Measurements from ENCODE around the gene RGS3. TPM values are rescaled to one million over a fixed set of nuclear protein-coding genes. Genes with fewer than 3 reads are reported as not detected.

The RGS3 gene
- total RNA-seq, 2 donors from 2014 or later = 25.7 to 56.1 TPM

DNA sequence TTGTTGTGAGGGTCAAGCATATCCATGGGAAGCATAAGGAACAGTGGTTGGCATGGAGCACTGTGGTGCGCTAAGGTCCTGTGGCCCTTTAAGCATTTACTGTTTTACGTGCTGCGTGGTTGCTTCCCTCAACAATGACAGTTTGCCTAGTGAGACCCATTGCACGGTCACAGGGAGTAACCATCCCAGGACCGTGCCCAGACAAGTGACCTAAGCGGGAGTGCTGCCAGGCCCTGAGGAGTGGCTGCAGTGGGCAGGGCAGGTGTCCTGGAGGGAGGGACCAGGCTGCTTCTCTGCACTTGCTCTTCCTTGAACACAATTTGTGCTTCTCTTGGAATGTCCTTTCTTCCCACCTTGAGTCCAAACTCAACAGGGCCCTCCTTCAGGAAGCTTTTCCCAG, 64.6 kb downstream of the RGS3 start:
- DNase-seq (ENCODE audit: low spot score in 2 of 2) (no peak), ATAC-seq (no peak)
- peak overlapping the region in 1 of 2 donors; percentile 3 for H3K27ac Mint-ChIP-seq
- peaks cover 0 to 10% of the 10 kb centered on the region in 2 donors for H3K36me3 Mint-ChIP-seq
- H3K9me3 Mint-ChIP-seq = no peaks in the 10 kb centered on the region

DNA sequence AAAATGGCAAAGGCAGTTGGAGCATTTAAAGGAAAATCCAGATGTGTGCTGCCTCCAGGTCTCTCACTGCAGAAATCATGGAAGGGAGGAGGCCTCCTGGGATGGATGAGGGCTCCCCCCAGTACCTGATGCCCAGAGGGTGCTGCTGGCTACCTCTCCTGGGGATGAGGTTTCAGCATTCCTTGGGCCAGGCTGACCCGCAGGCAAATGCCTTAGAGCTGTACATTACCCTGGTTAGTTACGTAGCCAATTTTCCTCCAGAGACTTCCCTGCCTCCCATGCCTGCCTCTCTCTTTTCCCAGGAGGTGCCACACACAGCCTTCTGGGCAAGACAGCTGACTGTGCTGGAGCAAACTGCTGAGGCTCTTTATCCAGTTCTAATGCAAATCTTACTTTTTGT, 65.3 kb downstream of the RGS3 start:
- H3K9me3 Mint-ChIP-seq = no peaks in the 10 kb centered on the region
- peak overlapping the region in 1 of 2 donors; percentile 30 for H3K27ac Mint-ChIP-seq
- ATAC-seq = no peak
- H3K36me3 Mint-ChIP-seq = peaks cover 0 to 10% of the 10 kb centered on the region in 2 donors
- DNase-seq (ENCODE audit: low spot score in 2 of 2) = no peak

DNA sequence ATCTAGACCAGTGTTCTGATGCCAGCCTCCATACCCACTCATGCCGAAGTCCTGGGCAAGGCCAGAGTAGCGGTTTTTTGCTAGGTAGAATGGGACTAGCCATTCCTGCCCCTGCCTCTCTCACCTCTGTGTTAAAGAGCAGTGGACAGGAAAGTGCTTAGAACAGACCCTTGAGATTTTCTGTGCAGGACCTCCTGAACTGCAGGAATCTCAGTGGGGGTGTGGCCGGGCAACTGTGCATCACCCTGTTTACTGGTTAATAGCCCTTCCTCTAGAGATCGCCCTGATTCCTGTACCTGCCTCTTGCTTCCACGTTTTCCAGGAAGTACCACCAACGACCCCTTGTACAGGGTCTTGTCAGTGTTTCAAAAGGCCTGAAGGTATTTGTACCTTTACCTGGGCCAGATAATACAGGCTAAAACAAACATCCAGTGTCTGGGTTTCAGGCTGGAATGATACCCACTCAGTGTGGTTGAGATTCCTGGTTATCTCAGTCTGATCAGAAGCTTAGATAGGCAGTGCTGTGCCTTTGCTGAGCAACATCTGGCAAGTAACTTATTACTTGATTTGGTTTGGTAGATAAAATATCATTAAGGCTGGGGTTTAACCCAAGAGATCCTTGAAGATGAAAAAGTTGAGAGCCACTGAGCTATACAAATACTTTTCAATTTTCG, 65.9 kb downstream of the RGS3 start:
- ATAC-seq = no peak
- peaks cover 0 to 10% of the 10 kb centered on the region in 2 donors for H3K36me3 Mint-ChIP-seq
- DNase-seq (ENCODE audit: low spot score in 2 of 2) = no peak
- H3K27ac Mint-ChIP-seq = no peak overlapping the region
- no peaks in the 10 kb centered on the region for H3K9me3 Mint-ChIP-seq

DNA sequence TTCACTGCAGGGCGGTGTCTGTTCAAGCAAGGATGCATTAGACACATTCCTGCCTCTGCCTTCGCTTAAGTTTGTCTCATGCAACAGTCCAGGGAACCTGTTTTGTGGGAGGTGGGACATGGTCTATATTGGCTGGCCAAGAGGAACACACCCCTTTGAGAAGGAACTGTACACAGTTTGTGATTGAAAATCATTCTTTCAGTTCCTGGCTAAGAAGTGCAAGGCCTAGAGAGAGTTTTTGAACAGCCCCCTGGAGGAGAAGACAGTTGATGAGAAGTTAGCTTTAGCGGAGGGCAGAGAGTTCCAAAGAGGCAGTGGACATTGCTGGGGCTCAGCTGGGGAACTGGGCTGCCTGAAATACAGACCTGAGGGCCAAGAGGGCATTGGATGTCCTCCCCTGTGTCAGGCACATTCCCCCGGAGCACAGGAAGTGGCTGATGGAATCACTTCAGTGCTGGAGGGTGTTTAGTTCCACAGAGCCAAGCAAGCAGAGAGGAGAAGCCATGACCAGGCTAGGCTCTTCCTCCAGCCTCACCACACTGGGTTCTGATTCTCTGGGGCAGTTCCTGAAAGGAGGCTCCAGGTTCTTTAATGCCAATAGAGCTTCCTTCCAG, 66.6 kb downstream of the RGS3 start:
- Mint-ChIP-seq H3K27ac (no peak overlapping the region), H3K9me3 (no peaks in the 10 kb centered on the region), H3K36me3 (peaks cover 0 to 10% of the 10 kb centered on the region in 2 donors)
- ATAC-seq (no peak), DNase-seq (ENCODE audit: low spot score in 2 of 2) (no peak)

GRCh38 chr9:113530942-113531341, 67.4 kb downstream of the RGS3 start:
- ATAC-seq (no peak), DNase-seq (ENCODE audit: low spot score in 2 of 2) (no peak)
- no peak overlapping the region for H3K27ac Mint-ChIP-seq
- peaks cover 0 to 10% of the 10 kb centered on the region in 2 donors for H3K36me3 Mint-ChIP-seq
- no peaks in the 10 kb centered on the region for H3K9me3 Mint-ChIP-seq

DNA sequence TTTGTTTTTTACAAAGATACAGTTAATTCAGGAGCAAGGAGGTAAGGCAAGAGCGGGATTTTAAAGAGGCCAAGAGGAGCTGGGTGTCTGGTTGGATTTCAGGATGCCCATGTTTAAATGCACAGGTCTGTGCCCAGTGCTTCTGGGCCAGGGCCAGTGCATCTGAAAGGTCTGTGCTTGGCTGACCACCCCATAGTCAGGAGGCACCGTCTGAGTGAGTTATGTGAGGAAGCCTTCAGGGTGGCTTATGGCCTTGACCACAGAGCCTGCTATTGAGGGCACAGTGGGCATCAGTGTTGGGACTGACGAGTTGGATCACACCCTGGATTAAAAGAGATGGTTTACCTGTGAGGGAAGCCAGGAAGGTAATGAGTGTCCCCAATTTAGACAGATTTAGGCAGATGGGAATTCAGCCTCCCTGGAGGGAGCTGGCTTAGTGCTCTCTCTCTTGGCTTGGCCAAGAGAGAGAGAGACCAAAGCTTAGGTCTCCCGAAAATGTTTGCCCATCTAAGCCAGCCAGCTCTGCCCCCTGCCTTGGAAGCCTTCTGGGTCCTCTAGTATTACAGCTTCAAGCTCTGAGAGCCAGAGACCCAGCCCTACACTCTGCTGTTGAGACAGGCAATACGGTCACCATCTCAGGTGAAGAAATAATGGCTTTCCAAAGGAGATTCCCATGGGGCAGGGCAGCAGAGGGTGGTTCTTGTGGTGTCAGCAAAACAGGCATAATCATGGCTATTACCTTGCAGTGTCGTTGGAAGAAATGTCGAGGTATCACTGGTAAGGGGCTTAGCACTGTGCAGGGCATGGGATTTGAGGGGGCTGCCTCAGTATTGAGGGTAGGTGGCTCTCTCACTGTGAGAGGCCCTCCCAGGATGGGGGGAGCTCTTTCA, 68.6 kb downstream of the RGS3 start:
- Mint-ChIP-seq H3K36me3 (peaks cover 0 to 10% of the 10 kb centered on the region in 2 donors), H3K27ac (no peak overlapping the region), H3K9me3 (no peaks in the 10 kb centered on the region)
- DNase-seq (ENCODE audit: low spot score in 2 of 2) (no peak), ATAC-seq (no peak)

GRCh38 chr9:113532809-113533190, 69.3 kb downstream of the RGS3 start:
- ATAC-seq (no peak), DNase-seq (ENCODE audit: low spot score in 2 of 2) (no peak)
- no peaks in the 10 kb centered on the region for H3K9me3 Mint-ChIP-seq
- peak overlapping the region in 1 of 2 donors; percentile 23 for H3K27ac Mint-ChIP-seq
- H3K36me3 Mint-ChIP-seq = peaks cover 0 to 10% of the 10 kb centered on the region in 2 donors

GRCh38 chr9:113533335-113534225, 70.1 kb downstream of the RGS3 start:
- DNase-seq (ENCODE audit: low spot score in 2 of 2) (no peak), ATAC-seq (no peak)
- peak overlapping the region in 1 of 2 donors; percentile 23 for H3K27ac Mint-ChIP-seq
- peaks cover 0 to 10% of the 10 kb centered on the region in 2 donors for H3K36me3 Mint-ChIP-seq
- no peaks in the 10 kb centered on the region for H3K9me3 Mint-ChIP-seq

DNA sequence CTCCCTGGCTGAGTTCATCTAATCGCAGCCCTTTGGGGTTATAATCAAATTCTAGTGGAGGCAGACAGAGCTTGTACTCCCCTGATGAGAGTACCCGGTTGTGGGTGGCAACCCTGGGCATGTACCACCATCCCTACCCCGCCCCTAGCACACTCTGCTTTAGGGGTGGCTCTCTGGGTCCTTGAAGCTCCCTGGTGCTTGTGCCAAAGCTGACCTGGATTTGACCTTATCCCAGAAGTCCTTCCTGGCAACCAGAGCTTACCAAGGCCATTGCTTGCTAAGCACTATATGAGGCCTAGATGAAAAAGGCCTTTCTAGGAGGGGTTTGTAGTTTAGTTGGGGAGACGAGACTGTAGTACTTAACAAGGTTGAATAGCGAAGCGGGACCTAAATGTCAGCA, 72.2 kb downstream of the RGS3 start:
- Mint-ChIP-seq H3K27ac (peak overlapping the region; percentile 5 to 79), H3K9me3 (no peaks in the 10 kb centered on the region), H3K36me3 (peaks cover 0 to 10% of the 10 kb centered on the region in 2 donors)
- DNase-seq (ENCODE audit: low spot score in 2 of 2) (no peak), ATAC-seq (no peak)

GRCh38 chr9:113536166-113536482, 72.6 kb downstream of the RGS3 start:
- DNase-seq (ENCODE audit: low spot score in 2 of 2) (no peak), ATAC-seq (no peak)
- no peaks in the 10 kb centered on the region for H3K9me3 Mint-ChIP-seq
- H3K27ac Mint-ChIP-seq = no peak overlapping the region
- H3K36me3 Mint-ChIP-seq = peaks cover 0 to 9% of the 10 kb centered on the region in 2 donors

DNA sequence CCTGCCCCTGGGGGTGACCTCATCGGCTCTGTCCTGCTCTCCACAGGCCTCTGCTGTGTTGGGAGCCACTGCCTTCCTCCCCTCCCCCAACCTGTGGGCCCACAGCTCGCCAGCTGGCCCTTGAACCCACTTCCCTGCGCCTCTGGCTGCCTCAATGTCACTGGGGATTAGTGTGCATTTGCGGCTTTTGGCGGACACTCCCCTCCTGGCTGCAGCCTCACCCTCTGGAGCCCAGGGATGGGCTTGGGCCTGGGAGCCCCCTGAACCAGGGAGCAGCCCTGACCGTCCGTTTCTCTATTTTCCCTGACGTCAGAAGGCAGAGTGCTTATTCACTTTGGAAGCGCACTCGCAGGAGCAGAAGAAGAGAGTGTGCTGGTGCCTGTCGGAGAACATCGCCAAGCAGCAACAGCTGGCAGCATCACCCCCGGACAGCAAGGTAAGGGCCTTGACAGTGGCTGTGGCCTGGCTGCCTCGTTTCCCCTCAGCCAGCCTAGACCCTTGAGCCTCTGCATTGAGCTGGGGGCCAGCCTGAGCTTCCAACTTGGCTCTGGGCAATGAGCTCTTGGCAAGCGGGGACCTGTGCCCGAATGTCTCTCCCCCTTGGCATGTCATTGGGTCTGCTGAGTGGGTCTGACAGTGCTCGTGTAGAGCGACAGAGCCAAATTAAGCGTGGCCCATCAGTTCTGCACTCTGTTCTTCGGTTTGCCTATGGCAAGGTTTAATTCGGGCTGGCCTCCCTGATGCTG, 73.1 kb downstream of the RGS3 start:
- H3K36me3 Mint-ChIP-seq = peaks cover 0 to 3% of the 10 kb centered on the region in 2 donors
- no peaks in the 10 kb centered on the region for H3K9me3 Mint-ChIP-seq
- peak overlapping the region in 1 of 2 donors; percentile 60 for H3K27ac Mint-ChIP-seq
- no peak for ATAC-seq
- no peak for DNase-seq (ENCODE audit: low spot score in 2 of 2)

DNA sequence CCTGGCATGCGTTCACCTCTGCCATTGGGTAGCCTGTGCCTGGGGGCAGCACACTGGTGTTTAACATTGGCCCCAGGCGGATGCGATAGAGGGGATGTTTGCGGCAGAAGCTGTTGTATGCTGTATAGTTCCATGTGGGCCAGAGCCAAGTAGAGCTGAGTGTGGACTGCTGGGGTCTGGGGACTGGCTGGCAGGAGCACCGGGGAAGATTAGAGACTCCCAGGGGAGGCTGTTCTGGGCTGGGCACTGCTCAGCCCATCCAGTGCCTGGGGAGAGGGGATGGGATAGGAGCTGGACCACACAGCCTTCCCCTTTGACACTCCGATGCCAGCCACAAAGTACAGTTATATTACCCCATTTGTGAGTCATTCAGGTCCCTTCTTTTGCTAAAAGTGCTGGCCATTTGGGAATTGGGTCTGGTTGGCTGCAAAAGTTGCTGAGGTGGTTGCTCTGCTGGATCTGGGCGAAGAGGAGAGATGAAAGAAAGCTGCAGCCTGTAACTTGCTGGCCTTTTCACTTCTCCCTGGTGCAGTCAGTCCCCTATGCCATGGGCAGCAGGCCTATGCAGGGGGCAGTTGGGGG, 73.8 kb downstream of the RGS3 start:
- no peak for ATAC-seq
- H3K9me3 Mint-ChIP-seq = no peaks in the 10 kb centered on the region
- H3K36me3 Mint-ChIP-seq = no peaks in the 10 kb centered on the region
- no peak for DNase-seq (ENCODE audit: low spot score in 2 of 2)
- peak overlapping the region in 1 of 2 donors; percentile 93 for H3K27ac Mint-ChIP-seq

- ATAC-seq = no peak
Observed at GRCh38 chr9:113538131-113538530, 74.6 kb downstream of the RGS3 start.

GRCh38 chr9:113538701-113539430, 75.3 kb downstream of the RGS3 start:
- no peaks in the 10 kb centered on the region for H3K36me3 Mint-ChIP-seq
- H3K9me3 Mint-ChIP-seq = no peaks in the 10 kb centered on the region
- no peak for DNase-seq (ENCODE audit: low spot score in 2 of 2)
- H3K27ac Mint-ChIP-seq = no peak overlapping the region
- no peak for ATAC-seq

More at GRCh38 chr9:113538131-113538530, 74.6 kb downstream of the RGS3 start:
- no peak for DNase-seq (ENCODE audit: low spot score in 2 of 2)
- Mint-ChIP-seq H3K36me3 (no peaks in the 10 kb centered on the region), H3K9me3 (no peaks in the 10 kb centered on the region), H3K27ac (no peak overlapping the region)

DNA sequence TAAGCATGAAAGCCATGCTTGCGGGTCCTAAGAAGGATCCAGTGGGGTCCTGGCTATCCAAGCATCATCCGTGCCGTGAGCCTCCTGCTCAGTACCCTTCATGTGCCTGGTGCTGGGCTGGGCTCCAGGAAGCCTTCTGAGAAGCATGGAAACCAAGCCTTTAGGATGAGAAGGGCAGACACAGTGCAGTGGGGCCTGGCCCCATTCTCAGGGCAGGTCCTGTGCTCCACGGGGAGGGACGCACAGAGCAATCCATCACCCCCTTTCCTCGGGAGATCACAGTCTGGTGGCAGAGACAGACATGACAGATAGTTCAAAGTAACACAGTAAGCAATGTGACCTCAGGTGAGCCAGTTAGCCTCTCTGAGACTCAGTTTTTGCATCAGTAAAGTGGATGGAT, 76.9 kb downstream of the RGS3 start:
- ATAC-seq (no peak), DNase-seq (ENCODE audit: low spot score in 2 of 2) (no peak)
- Mint-ChIP-seq H3K36me3 (no peaks in the 10 kb centered on the region), H3K27ac (peak overlapping the region; percentile 25 to 50), H3K9me3 (no peaks in the 10 kb centered on the region)

All from activated naive CD4-positive, alpha-beta T cell treated with anti-CD3 and anti-CD28 coated beads, Interleukin-2, amount 50 U/mL, for 72 hours (primary cell).